ENCODE measurements around the gene GATAD2A.

DNA sequence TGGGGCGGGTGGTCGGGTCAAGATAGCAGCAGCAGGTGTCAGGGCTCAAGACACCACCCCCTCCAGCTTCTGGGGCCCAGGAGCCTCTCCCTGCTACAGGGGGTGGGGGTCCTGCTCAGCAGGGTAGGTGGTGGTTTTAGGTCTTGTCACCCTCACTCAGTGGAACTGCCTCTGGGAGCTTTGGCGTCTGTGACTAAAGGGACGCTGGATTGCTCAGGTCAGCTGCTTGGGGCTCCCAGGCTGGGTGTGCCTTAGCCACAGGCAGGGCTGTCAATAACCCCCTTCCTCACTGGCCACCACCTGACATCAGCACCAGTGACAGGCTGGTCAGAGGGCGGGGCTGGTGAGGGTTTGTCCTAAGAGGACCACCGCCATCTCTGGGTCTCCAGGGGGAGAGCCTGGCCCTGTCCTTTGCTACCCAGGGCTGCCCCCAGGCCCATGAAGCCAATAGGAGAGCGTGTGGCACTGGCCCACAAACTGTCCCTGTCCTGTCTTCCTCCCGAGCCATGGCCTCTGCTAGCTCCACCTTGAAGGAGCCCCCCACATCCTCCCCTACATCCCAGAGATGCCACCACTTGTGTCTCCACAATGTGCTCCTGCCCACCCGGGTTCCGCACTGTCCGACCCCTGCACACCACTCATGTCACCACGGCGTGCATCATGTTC, 48.4 kb upstream of the GATAD2A start:
- TF ChIP-seq, protein P1, sequence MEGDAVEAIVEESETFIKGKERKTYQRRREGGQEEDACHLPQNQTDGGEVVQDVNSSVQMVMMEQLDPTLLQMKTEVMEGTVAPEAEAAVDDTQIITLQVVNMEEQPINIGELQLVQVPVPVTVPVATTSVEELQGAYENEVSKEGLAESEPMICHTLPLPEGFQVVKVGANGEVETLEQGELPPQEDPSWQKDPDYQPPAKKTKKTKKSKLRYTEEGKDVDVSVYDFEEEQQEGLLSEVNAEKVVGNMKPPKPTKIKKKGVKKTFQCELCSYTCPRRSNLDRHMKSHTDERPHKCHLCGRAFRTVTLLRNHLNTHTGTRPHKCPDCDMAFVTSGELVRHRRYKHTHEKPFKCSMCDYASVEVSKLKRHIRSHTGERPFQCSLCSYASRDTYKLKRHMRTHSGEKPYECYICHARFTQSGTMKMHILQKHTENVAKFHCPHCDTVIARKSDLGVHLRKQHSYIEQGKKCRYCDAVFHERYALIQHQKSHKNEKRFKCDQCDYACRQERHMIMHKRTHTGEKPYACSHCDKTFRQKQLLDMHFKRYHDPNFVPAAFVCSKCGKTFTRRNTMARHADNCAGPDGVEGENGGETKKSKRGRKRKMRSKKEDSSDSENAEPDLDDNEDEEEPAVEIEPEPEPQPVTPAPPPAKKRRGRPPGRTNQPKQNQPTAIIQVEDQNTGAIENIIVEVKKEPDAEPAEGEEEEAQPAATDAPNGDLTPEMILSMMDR (IDR thresholded peaks at IDR 0.05): no peak
- no peak for TF ChIP-seq POLR2A (IDR thresholded peaks at IDR 0.05)

Data from prostate gland (tissue), 2 donors.